Pancreas (tissue), 10 donors: ENCODE measurements around the gene ARG2. TPM values are rescaled to one million over a fixed set of nuclear protein-coding genes. Genes with fewer than 3 reads are reported as not detected.

Experiments used
- ATAC-seq, 4 donors: fragments of 200-7000 bp; cut with Tn5 transposase; one replicate each; pipeline versions ENCODE4 v1.8.0 to v1.9.1; 2020; ENCODE audit warnings: mild to moderate bottlenecking in 4 of 4, moderate library complexity in 4 of 4
- DNase-seq, 6 donors: peaks; one replicate each; pipeline ENCODE4 v3.0.0-alpha.2; 2020
- FAIRE-seq: peaks from 2 replicates; lab custom pipeline; 2012; peaks lifted over from hg19 to GRCh38; lab: Jason Lieb, UNC
- H3K27ac ChIP-seq, 4 donors: fragments of 200-600 bp; sonication (generic); 1 replicate in 3 of 4; 2 replicates in 1 of 4; pipeline versions ENCODE4 v1.5.0 to v1.8.0; 2020
- H3K27me3 ChIP-seq, 4 donors: fragments of 200-600 bp; one replicate each; pipeline ENCODE4 v1.8.0; 2021
- H3K36me3 ChIP-seq, 3 donors: fragments of 200-600 bp; sonication (generic) in 1 of 3; one replicate each; pipeline versions ENCODE4 v1.5.0 to v1.8.0; 2020 to 2021
- H3K4me1 ChIP-seq, 3 donors: fragments of 200-600 bp; one replicate each; pipeline ENCODE4 v1.8.0; 2021
- H3K4me3 ChIP-seq, 4 donors: fragments of 200-600 bp; sonication (generic) in 2 of 4; one replicate each; pipeline versions ENCODE4 v1.5.0 to v1.8.0; 2020 to 2021
- H3K9me3 ChIP-seq, 4 donors: fragments of 200-600 bp; one replicate each; pipeline ENCODE4 v1.8.0; 2021
- WGBS, 2 donors: extraction: QIAGEN DNeasy Blood & Tissue Kit; methylation state at CpG; one replicate each; pipeline ENCODE4 v1.1.7; 2013; 5-methylcytosine and 5-hydroxymethylcytosine counted together
- intact Hi-C, 3 donors: fragments of 100-400 bp; cut with DNase I; formaldehyde crosslinking; loops; one replicate each; pipeline versions ENCODE4 v1.11.1 to v1.14.2; 2022
- polyA plus RNA-seq, 2 donors: library from polyadenylated mRNA; stranded (reverse); fragments of 200-250 nt; gene quantifications; one replicate each; pipeline ENCODE4 v1.2.3, GENCODE V29; 2013
- total RNA-seq, 6 donors: library from RNA; stranded (reverse); fragmentation: NEBNext Ultra II Directional in 4 of 6; extraction: Animal tissue kit (Norgen Biotek cat#: 25700) in 4 of 6; gene quantifications; one replicate each; pipeline versions ENCODE4 v1.2.1 to v1.2.4, GENCODE V29; 2021 to 2023
- TF ChIP-seq, protein P1 (sequence below), 4 donors: fragments of 200-600 bp; sonication (generic) in 3 of 4; IDR thresholded peaks; one replicate each; pipeline versions ENCODE4 v1.5.0 to v1.8.0; 2021; ENCODE audit warnings: antibody characterized with exemption in 4 of 4
- donor health status: healthy with polysubstance abuse.
- donor health status: DM: no; HTN: no; CAD: no; lungs with moderate emphysema.
- donor health status: DM: no; HTN: no; CAD: no.
- donor health status: control.
- donor health status: control.
- donor health status: Bipolar disorder and iron deficiency.
- donor health status: DM: yes; HTN: yes; CAD: no.
- donor health status: DM: no; HTN: no; CAD: no.
- donor health status: DM: no; HTN: no; CAD: no.
- donor health status: DM: yes; HTN: yes; CAD: no.

Gene ARG2
- total and polyA plus RNA-seq, 8 donors, result 1.2 to 15.0 (median 2.1) TPM

DNA sequence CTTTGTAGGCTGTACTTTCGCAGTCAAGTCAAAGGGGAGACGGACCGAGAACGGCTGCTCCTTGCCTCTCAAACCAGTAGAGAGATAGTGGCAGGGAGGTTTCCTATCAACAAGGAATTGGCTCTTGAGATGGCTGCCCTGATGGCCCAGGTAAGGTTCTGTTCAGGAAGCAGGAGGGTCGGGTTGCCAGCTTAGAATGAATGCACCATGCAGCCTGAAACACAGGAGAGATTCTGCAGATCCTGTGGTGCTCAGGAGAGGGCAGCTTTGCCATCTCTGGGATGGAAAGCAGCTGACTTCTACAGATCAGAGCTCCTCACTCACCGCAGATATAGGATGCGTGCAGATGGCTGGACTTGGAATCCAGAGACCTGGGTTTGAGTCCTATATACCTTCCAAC lies 37.7 kb upstream of the ARG2 start:
- H3K27ac ChIP-seq, result no peak overlapping the region
- no peaks in the 10 kb centered on the region for H3K9me3 ChIP-seq
- peaks cover 0 to 38% (median 0%) of the 10 kb centered on the region in 3 donors for H3K36me3 ChIP-seq
- H3K27me3 ChIP-seq, result no peaks in the 10 kb centered on the region
- no peaks in the 10 kb centered on the region for H3K4me1 ChIP-seq
- ATAC-seq (no peak), FAIRE-seq (no peak), DNase-seq (no peak)
- 85 to 88% methylated on average over 7 of the region's 7 CpGs for WGBS, 2 donors
- intact Hi-C loops, result loop anchor here in 2 of 3 donors (10.0 kb wide), 2 partner anchors 93 to 123 kb away; partner anchors contain the start of genes RDH12 (in 2 of the 2) and VTI1B (in 1 of the 2)
- no peak overlapping the region for H3K4me3 ChIP-seq
- TF ChIP-seq, protein P1, sequence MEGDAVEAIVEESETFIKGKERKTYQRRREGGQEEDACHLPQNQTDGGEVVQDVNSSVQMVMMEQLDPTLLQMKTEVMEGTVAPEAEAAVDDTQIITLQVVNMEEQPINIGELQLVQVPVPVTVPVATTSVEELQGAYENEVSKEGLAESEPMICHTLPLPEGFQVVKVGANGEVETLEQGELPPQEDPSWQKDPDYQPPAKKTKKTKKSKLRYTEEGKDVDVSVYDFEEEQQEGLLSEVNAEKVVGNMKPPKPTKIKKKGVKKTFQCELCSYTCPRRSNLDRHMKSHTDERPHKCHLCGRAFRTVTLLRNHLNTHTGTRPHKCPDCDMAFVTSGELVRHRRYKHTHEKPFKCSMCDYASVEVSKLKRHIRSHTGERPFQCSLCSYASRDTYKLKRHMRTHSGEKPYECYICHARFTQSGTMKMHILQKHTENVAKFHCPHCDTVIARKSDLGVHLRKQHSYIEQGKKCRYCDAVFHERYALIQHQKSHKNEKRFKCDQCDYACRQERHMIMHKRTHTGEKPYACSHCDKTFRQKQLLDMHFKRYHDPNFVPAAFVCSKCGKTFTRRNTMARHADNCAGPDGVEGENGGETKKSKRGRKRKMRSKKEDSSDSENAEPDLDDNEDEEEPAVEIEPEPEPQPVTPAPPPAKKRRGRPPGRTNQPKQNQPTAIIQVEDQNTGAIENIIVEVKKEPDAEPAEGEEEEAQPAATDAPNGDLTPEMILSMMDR (IDR thresholded peaks at IDR 0.05), result no peak

GRCh38 chr14:67583711-67584644 lies 35.7 kb upstream of the ARG2 start:
- WGBS, 2 donors, result 85 to 93% methylated on average over 6 of the region's 6 CpGs
- Histone ChIP-seq H3K36me3 (peaks cover 0 to 40% (median 0%) of the 10 kb centered on the region in 3 donors), H3K27me3 (no peaks in the 10 kb centered on the region), H3K4me3 (no peak overlapping the region), H3K9me3 (no peaks in the 10 kb centered on the region), H3K27ac (no peak overlapping the region), H3K4me1 (no peaks in the 10 kb centered on the region)
- peak; percentile 37 for FAIRE-seq
- peak; percentile 78 to 93 (median 91) for ATAC-seq
- TF ChIP-seq, protein P1 (IDR thresholded peaks at IDR 0.05), result peak; percentile 26 to 53 (median 47)
- peak in 2 of 6 donors; percentile 43 to 55 for DNase-seq
- intact Hi-C loops, result loop anchor here in 2 of 3 donors (10.0 kb wide), 2 partner anchors 91 to 121 kb away; partner anchors contain the start of genes RDH12 (in 2 of the 2) and VTI1B (in 1 of the 2)

DNA sequence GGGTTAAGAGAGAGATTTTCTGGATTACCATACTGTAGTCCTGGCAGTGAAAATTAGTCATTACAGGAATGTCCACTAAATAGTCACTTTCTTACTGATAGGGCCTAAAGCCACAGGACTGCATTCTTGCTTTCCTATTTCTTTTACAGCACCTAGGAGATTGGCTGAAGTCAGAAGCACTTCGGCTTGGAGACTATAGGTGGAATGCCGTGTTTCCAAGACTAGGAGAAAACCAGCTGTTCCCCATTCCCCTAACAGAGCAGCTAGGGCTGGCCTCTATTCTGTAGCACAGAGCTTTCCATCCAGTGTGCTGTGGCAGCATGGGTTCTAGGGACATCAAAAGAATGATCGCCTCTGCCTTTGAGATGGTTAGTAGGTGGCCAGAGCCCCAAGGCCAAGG lies 34.7 kb upstream of the ARG2 start:
- H3K27me3 ChIP-seq, result no peaks in the 10 kb centered on the region
- H3K36me3 ChIP-seq, result peaks cover 0 to 39% (median 0%) of the 10 kb centered on the region in 3 donors
- intact Hi-C loops, result loop anchor here in 2 of 3 donors (10.0 kb wide), 2 partner anchors 90 to 120 kb away; partner anchors contain the start of genes RDH12 (in 2 of the 2) and VTI1B (in 1 of the 2)
- H3K27ac ChIP-seq, result no peak overlapping the region
- WGBS, 2 donors, result 95% methylated on average over 3 of the region's 3 CpGs
- no peak for FAIRE-seq
- TF ChIP-seq, protein P1 (IDR thresholded peaks at IDR 0.05), result no peak
- ATAC-seq, result no peak
- DNase-seq, result no peak
- no peaks in the 10 kb centered on the region for H3K9me3 ChIP-seq
- H3K4me3 ChIP-seq, result no peak overlapping the region
- H3K4me1 ChIP-seq, result no peaks in the 10 kb centered on the region

DNA sequence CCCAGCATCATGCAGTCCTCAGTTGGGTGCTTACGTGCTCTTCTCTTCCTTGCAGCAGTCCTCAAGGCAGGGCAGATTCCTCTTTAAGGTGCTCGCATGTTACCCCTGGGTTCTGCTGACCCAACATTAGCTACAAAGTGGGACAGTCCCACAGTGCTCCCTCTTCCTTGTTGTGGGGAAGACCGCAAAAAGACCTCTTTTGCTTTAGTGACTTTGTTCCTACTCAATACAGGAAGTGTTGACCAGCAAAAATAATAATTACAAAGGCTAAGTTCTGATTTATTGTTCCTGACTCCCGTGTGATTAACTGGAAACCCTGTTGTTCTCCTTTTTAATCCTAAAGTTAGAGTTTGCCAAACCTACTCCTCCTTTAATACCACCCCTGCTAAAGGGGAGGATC lies 33.4 kb upstream of the ARG2 start:
- Histone ChIP-seq H3K27me3 (no peaks in the 10 kb centered on the region), H3K27ac (no peak overlapping the region), H3K9me3 (no peaks in the 10 kb centered on the region), H3K4me1 (no peaks in the 10 kb centered on the region), H3K4me3 (no peak overlapping the region), H3K36me3 (peaks cover 0 to 41% (median 10%) of the 10 kb centered on the region in 3 donors)
- TF ChIP-seq, protein P1 (IDR thresholded peaks at IDR 0.05), result no peak
- intact Hi-C loops, result loop anchor here in 2 of 3 donors (10.0 kb wide), 2 partner anchors 88 to 118 kb away; partner anchors contain the start of genes RDH12 (in 2 of the 2) and VTI1B (in 1 of the 2)
- WGBS, 2 donors, result 84 to 87% methylated on average over 4 of the region's 4 CpGs
- no peak for DNase-seq
- ATAC-seq, result peak in 2 of 4 donors; percentile 18 to 45
- FAIRE-seq, result no peak
